Suprapubic skin (tissue), 3 donors: ENCODE results near the gene RMDN2.

Experiments
- EP300 ChIP-seq: sonication (generic); formaldehyde crosslinking; IDR thresholded peaks from one replicate; pipeline ENCODE4 v1.6.1; 2017; ENCODE audit warnings: antibody characterized with exemption
- POLR2A ChIP-seq, 2 donors: fragments of 450-650 bp; IDR thresholded peaks; one replicate each; pipeline ENCODE4 v1.6.1; 2017; ENCODE audit warnings: antibody characterized with exemption in 2 of 2, mild to moderate bottlenecking in 2 of 2, moderate library complexity in 2 of 2
- TF ChIP-seq, protein P1 (sequence below), 2 donors: fragments of 200-600 bp in 1 of 2; fragments of 450-650 bp in 1 of 2; sonication (generic) in 1 of 2; IDR thresholded peaks; one replicate each; pipeline ENCODE4 v1.5.1; 2016 to 2019; ENCODE audit warnings: antibody characterized with exemption in 2 of 2, mild to moderate bottlenecking in 1 of 2, moderate library complexity in 1 of 2

DNA sequence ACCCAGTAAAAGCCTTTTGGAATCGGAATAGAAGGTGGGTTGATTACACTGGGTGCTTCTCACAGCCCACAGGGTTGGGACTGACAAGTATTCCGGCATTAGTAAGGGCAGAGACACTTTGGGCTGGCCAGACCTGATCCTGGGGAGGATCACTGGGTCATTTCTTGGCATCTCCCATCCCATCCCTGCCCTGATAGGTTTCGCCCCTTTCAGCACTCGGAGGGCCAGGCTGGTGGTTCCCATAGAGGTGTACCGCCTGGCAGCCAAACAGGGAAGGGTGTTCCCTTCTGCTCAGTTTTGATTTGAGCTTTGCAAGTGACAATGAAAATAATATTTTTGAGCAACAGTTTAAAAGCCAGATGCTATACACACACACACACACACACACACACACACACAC is 113.6 kb downstream of the RMDN2 start:
- TF ChIP-seq, protein P1, sequence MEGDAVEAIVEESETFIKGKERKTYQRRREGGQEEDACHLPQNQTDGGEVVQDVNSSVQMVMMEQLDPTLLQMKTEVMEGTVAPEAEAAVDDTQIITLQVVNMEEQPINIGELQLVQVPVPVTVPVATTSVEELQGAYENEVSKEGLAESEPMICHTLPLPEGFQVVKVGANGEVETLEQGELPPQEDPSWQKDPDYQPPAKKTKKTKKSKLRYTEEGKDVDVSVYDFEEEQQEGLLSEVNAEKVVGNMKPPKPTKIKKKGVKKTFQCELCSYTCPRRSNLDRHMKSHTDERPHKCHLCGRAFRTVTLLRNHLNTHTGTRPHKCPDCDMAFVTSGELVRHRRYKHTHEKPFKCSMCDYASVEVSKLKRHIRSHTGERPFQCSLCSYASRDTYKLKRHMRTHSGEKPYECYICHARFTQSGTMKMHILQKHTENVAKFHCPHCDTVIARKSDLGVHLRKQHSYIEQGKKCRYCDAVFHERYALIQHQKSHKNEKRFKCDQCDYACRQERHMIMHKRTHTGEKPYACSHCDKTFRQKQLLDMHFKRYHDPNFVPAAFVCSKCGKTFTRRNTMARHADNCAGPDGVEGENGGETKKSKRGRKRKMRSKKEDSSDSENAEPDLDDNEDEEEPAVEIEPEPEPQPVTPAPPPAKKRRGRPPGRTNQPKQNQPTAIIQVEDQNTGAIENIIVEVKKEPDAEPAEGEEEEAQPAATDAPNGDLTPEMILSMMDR (IDR thresholded peaks at IDR 0.05), result no peak
- TF ChIP-seq POLR2A (IDR thresholded peaks at IDR 0.05) (no peak), EP300 (no peak)
